ENCODE measurements around the gene TNRC6C. TPM values are rescaled to one million over a fixed set of nuclear protein-coding genes. Genes with fewer than 3 reads are reported as not detected.
A peak's percentile ranks its signal among the peaks of the same experiment; 100 is the strongest.

The TNRC6C gene
- total RNA-seq, 4 donors from 2014 or later, result 6.4 to 20.5 (median 10.5) TPM

GRCh38 chr17:77916264-77916663 is 42.2 kb upstream of the TNRC6C start:
- TF ChIP-seq CTCF (IDR thresholded peaks at IDR 0.05), result no peak
- ATAC-seq (ENCODE audit: low FRiP score), result peak; percentile 57
- DNase-seq (ENCODE audit: low spot score), result no peak

GRCh38 chr17:77916703-77917481 is 41.6 kb upstream of the TNRC6C start:
- no peak for ATAC-seq (ENCODE audit: low FRiP score)
- TF ChIP-seq CTCF (IDR thresholded peaks at IDR 0.05), result no peak
- no peak for DNase-seq (ENCODE audit: low spot score)

GRCh38 chr17:77919276-77919675 is 39.2 kb upstream of the TNRC6C start:
- ATAC-seq (ENCODE audit: low FRiP score), result no peak
- no peak for DNase-seq (ENCODE audit: low spot score)
- no peak for TF ChIP-seq CTCF (IDR thresholded peaks at IDR 0.05)

- no peak for TF ChIP-seq CTCF (IDR thresholded peaks at IDR 0.05)
- DNase-seq (ENCODE audit: low spot score), result no peak
- no peak for ATAC-seq (ENCODE audit: low FRiP score)
Observed at GRCh38 chr17:77923135-77923534, 35.4 kb upstream of the TNRC6C start.

GRCh38 chr17:77923776-77924513 is 34.6 kb upstream of the TNRC6C start:
- DNase-seq (ENCODE audit: low spot score), result no peak

GRCh38 chr17:77924757-77925336 is 33.7 kb upstream of the TNRC6C start:
- peak; percentile 71 for ATAC-seq (ENCODE audit: low FRiP score)
- no peak for DNase-seq (ENCODE audit: low spot score)
- TF ChIP-seq CTCF (IDR thresholded peaks at IDR 0.05), result no peak

More at GRCh38 chr17:77923776-77924513, 34.6 kb upstream of the TNRC6C start:
- TF ChIP-seq CTCF (IDR thresholded peaks at IDR 0.05), result no peak
- no peak for ATAC-seq (ENCODE audit: low FRiP score)

Data from omental fat pad (tissue), 4 donors.